ENCODE data around the gene OSBPL10.
A peak's percentile ranks its signal among the peaks of the same experiment; 100 is the strongest.

OSBPL10 gene

DNA sequence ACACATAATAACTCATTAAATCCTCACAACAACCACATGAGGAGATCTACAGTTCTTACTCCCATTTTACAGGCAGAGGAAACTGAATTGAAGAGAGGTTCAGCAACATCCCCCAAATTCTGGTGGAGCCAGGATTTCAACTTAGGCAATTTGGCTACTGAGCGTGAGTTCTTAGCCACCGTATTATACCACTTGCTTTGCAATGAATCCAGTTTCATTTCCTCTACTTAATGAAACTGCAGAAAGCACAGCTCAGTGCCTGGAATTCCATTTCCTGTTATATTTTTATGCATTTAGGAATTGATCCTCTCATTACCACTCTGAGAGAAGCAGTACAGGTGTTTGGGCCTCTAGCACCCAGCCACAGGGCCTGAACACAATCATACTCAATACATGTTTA lies 4.8 kb upstream of the OSBPL10 start:
- DNase-seq, result no peak

DNA sequence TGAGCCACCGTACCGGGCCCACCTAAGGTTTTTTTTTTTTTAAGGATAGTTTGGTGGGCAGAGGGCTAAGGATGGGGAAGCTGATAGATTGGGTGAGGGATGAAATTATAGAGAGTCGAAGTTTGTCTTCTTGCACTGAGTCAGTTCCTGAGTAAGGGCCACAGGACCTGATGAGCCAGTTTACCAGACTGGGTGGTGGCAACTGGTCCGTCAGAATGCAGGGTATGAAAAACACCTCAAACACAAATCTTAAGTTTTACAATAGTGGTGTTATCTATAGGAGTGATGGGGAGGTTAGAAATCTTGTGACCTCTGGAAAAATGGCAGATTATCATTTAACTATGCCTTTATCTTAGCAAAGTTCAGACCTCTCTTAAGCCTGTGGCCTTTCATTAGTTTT lies 3.3 kb upstream of the OSBPL10 start:
- no peak for DNase-seq

DNA sequence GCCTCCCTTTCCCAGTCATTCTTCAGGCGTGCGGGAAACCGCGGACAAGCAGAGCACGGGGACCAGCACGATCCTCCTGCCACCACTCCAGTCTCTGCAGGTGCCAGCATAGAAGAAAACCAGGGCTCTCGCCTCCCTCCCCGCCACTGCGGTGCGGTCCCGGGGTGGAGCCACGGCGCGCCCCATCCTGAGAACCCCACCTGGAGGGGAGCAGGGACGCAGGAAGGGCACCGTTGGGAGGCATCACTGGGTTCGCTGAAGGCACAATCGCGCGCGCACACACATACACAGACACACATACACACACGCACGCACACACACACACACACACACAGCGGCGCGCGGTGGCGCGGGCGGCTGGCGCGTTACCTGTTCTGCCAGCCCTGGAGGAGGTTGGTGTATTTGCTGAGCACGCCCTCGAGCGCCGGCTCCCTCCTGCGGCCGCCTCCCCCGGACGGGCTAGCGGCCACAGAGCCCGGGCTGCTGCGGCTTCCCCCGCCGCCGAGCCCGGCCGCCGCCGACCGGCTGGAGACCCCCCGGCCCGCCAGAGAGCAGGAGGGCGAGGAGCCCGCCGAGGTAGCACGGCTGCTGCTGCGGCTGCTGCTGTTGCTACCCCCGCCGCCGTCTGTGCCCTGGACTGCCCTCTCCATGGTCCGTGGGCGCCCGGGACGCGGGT lies 394 bp downstream of the OSBPL10 start:
- DNase-seq, result peak; percentile 14 to 68

DNA sequence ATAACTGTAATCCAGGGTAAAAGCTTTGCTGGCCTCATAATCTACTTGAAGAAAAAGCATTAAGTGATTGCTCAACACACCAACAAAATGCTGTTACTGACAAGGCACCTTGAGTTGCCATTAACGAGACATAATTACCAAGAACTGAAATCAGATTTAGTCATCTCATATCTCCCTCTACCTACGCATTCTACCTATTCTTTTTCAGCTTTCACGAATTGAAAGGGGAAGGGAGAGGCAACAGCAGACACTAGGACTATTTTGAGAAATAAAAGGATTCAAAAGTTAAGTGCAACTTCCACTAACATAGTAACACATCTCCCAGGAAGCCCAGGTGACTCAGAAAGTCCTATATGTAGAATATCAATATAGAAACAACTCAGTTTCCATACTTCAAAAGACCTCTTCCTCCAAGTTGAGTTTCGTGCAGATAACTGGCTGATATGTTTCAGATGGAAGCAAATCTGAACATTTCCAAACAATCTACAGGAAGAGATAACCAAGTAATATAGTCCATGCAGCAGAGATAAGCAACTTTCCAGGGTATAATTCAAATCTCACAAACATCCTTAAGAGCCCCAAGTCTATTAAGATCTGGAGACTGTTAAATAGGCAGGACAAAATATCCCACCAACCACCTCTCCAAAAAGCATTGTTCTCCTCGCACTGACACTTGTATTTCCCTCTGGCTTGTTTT lies 1.9 kb downstream of the OSBPL10 start:
- DNase-seq, result no peak

DNA sequence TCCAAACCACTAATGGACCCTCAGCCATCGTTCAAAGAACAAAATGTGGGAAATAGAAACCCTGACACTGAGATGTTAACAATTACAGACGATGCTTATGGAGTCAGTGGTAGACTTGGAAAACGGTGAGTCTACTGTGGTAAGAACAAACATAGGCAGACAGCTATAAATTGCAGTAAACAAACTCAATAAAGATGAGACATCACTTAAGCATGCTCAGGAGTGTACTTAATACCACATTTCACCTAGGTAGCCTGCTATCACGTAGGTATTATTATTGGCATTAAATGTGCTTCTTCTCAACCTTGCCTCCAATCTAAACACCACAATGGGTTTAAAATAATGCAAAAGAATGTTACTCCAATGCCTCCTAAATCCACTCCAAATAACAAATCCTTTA lies 2.5 kb downstream of the OSBPL10 start:
- DNase-seq, result no peak

DNA sequence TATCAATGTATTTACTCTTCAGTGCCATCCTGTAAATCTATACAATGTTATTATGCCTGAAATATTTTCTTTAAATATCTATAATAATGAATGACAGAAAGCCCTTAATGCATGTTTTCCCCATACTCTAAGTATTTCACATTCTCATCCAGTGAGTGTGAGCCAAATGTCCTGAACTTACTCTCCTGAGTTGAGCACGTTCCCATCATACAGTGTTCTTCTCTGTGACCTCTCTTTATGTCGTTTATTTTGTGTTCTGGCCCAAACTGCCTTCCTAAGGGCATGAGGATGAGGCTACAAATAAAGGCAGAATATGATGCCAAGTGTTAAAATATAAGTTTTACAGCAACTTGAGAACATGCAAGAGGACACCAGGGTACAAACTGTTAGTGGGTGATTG lies 3.3 kb downstream of the OSBPL10 start:
- DNase-seq, result no peak

DNA sequence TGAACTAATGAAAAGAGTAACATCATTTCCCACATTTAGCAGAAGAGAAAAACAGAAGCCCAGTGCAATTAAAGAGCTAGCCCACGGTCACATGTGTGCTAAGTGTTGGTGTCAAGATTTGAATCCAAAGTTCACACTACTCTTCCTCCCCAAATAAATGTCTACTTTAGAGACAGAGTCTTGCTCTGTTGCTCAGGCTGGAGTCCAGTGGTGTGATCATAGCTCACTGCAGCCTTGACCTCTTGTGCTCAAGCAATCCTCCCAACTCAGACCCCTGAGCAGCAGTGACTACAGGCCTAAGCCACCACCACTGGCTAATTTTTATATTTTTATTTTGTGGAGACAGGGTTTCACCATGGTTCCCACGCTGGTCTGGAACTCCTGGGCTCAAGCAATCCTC lies 4.8 kb downstream of the OSBPL10 start:
- no peak for DNase-seq

DNA sequence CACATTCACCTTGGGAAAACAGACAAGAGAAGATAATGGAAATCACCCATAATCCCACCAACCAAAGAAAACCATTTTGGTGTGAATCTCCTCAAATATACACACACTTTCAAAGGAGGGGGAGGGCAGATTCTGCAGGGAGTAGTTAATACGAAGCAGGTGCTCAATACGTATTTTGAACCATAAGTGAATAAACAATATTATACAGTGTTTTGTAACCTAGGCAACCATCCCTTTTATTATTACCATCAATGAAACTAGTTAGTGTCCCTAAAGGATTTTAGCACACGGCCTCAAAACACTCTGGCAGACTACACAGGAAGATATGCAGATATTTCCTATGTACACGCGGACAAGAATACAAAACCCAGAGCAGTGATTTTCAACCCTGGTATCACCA lies 6.1 kb downstream of the OSBPL10 start:
- DNase-seq, result no peak

DNA sequence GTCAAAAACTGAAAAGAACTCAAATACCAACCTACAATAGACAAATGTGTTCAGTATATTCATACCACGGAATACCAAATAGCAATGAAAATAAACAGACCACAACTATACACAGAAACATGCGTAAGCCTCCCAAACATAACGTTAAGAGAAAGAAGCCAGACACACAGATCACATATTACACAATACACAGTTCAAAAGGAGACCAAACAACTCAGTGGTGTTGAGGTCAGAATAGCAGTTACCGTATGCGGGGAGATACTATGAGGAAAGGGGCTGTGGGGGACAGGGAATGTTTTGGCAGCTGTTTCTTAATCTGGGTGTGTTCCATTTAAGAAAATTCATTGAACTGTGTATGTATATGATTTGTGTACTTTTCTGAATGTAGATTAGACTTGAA lies 6.6 kb downstream of the OSBPL10 start:
- no peak for DNase-seq

DNA sequence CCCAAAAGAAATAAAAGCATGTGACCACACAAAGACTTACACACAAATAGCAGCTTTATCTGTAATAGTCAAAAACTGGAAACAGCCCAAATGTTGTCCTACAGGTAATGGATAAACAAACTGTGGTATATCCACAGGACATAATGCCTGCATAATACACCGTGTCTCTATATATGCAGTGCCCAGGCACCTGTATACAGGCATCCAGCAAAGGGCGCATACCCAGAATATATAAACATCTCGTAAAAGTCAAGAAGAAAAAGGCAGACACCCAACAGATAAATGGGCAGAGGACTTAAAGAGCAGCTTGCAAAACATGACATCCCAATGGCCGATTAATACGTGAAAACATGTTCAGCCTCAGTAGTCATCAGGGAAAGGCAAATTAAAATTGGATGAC lies 7.2 kb downstream of the OSBPL10 start:
- no peak for DNase-seq

DNA sequence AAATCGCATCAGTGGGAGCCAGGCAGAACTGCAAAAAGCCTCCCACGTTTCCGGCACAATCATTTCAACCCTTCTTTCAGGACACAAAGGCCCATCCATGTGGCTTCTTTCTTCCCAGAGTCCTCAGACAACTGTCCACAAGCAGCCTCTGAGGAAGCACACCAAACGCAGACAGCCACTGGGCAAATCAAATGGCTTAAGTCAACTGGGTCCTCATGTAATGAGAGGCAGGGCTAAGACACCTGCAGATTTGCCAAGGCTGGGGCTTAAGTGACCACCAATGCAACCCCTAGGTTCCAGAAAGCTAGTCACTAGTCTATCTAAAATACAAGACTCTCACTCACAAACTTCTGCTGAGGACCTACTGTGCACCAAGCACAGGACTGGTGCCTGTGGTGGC lies 8.0 kb downstream of the OSBPL10 start:
- no peak for DNase-seq

DNA sequence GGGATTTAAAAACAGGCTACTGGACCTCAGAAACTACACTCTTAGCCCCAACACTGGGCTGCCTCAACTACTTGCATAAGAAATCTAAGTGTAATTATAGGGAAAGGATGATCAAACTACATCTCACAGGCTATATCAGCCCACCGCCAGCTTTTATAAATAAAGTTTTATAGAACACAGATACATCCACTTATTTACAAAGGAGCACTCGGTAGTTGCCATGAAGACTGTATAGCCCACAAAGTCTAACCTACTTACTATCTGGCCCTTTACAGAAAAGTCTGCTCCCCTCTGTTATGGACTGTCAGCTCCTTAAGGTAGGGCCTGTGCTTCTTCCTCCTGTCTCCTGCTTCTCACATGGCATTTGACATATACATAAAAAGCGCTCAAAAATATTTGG lies 9.5 kb downstream of the OSBPL10 start:
- no peak for DNase-seq

DNA sequence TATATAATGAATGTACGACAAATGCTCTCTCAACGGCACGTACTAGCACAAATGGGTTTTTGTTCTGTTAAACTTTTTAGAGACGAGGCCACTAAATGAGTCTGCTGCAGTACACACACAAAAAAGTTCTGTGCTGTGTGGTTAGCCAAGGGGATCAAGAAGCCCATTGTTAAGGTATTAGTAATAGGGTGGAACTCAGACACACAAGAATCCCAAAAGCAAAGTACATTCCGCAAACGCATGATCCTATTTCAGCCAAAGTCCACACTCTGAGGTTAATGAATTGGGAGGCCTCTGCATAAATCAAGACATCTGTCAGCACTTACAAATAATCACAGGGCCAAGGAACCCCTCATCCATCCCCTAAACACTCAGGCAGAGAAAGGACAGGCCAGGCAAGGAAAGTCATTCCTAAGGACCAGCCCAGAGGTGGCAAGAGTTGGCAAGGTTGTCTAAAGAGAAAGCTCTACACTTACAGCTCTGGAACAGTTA lies 12.1 kb downstream of the OSBPL10 start:
- DNase-seq, result no peak

DNA sequence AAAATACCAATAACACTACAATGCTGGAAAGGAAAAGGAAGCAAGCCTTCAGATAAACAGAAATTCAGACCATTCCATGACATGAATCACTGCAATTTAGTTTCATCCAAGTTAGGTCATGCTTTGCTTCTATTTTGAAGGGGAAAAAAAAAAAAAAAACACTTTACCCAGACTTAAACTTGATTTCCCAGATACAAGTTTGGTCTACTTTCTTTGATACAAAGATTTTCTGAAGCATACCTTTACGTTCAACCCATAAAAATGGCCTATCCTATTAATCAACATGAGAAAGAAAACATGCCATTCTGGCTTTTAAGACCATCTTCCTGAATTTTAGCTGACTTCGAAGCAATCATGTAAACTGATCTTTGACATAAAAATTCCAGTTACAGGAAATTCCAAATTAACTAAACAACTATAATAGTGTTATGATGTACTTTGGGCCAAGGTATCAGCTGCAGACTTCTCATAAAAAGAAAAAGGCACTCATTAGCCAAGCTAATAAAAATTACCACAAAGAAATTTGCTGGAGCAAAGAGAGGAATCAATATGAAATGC lies 12.6 kb downstream of the OSBPL10 start:
- DNase-seq, result no peak

DNA sequence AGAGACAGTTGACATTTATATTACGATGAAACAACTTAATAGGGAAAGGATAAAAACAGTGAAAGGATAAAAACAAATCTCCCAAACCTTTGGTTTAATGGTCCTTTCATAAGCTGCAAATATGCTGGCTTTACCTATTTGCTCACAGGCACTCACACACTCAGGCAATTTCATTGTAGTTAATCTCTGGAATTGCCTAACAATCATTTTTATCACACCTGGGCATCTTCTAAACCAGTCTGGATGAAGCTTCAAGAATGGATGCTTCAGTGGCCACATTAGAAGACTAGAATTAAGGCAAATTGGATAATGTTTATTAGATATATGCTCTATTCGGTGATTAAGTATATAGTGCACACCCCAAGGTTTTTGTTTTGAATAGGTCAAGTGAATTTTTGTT lies 13.5 kb downstream of the OSBPL10 start:
- no peak for DNase-seq

DNA sequence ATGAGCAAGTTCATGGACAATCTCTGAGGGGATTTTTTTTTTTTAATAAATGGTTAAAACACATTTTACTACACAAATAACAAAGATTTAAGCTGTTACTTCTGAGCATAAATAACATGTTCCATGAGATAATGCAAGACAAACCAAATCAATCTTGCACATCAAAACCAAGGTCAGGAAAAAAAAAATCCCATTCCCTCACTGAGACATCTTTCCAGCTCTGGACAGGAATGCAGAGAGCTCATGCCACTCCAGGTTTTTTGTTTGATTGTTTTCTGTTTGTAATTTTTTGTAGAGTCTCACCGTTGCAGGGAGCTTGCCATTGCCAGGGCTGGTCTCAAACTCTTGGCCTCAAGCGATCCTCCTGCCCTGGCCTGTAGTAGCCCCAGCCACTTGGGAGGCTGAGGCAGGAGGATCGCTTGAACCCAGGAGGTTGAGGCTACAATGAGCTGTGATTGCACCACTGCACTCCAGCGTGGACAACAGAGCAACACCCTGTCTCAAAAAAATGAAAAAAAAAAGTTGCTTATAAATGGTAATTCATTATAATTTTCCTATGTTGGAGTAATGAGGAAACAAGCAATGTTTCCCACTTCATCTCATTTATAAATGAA lies 14.0 kb downstream of the OSBPL10 start:
- DNase-seq, result no peak

DNA sequence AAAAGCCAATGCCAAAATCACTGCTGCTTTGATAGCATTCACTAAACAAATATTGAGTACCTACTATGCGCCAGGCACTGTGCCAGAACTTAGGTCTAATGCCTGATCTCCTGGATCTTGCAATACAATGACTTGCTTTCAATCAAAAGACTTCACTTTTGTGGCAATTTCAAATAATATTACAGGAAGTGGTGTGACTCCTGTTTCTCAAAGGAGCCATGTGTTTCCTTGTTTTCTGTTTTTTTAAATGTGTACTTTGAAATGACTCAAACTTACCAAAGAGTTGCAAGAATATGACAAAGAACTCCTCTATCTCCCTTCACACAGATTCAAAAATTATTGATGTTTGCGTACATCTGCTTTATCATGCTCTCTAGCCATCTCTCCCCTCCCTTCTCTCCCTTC lies 18.3 kb downstream of the OSBPL10 start:
- no peak for DNase-seq

DNA sequence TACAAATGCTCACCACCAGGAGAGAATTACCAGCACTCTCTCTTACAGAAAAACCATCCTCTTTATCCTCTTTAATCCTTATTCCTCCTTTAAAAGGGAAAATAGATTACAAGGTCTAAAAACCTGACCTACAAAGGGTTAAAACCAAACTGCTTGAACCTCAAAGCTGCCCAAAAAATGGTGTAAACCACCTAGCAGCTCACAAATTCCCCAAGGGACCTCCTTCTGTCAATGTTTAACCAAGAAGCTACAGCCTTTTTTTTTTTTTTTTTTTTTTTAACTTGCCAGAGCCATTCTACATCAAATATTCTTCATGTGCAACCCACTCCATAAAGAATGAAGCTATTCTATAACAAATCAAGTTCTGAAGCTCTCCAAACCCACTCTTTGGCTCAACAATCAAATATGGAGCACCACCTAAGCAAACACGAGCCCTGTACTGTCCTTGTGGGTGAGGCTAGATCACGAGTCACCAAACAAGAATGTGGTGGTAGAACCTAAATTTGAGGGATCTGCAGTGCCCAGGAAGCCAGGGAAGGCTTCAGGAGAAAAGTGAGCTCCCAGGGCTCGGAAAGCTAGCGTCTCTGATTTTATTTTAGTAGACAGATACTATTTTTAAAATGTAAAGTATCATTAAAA lies 20.1 kb downstream of the OSBPL10 start:
- no peak for DNase-seq

DNA sequence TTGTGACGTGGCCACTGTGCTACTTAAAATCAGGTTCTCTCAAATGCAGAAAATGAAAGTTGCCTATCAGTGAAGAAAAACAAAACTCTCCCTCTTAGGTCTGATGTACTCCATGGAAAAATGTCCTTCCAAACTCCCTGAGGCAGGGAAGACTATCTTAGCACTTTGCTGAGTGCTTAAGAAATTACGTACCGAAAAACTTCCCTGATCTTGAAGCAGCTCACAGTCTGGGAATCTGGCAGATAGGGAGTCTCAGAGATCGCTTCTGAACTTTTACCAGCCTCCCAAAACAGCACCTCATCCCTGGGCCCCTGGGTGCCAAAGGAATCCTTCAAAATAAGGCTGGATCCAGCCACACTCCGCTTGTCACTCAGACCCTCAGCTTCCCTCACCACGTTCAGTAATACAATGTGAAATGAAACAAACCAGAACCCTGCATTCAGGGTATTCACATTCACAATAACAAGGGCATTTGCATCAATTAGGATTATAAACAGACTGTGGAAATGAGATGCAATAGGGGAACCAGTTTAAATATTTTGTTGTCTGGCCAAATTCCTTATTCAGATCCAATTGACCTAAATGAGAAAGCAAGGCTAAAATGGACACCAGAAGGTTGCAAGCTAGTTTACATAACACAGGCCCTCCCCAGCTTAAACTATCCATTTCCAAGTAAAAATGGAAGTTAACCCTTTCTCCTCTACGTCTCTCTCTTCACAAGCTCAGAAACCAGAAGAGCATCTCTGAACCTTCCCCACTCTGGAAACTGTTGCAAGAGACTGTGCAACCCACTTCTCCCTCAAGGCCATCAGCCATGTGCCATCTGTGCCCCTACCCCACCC lies 20.9 kb downstream of the OSBPL10 start:
- no peak for DNase-seq

DNA sequence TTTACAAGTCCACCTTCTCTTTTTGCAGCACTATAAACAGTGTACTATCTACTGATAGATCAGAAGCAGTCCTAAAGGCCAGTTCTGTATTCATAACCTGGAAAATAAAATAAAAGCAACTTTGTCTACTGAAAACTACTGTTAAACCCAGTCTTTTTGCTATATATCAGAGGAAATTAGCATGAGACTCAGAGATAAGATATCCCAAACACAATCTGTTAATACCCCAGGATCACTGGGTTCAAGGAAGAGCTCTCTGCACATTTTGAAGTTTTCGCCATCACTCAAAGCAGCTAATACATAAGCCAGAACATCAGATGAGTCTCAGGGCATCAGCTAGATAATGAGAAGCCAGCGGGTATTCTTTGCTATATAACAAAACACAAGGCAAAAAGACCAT lies 21.8 kb downstream of the OSBPL10 start:
- DNase-seq, result no peak

DNA sequence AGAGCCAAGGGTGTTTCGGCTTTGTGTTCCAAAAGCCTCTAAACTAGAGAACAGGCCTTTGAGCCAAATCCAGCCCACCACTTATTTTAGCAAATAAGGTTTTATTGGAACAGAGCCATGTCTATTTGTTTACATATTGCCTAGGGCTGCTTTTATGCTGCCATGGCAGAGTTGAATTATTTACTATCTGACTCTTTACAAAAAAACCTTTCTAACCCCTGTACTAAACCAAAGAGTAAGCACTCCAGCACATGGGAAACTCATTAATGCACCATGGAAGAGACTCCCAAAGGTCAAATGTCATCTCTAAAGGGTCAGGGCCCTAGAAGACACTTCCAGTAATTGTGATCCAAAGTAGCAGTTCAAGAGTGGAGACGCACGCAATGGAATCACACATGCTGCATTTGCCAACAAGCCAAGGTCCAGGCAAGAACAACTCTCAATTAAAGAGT lies 22.3 kb downstream of the OSBPL10 start:
- no peak for DNase-seq

DNA sequence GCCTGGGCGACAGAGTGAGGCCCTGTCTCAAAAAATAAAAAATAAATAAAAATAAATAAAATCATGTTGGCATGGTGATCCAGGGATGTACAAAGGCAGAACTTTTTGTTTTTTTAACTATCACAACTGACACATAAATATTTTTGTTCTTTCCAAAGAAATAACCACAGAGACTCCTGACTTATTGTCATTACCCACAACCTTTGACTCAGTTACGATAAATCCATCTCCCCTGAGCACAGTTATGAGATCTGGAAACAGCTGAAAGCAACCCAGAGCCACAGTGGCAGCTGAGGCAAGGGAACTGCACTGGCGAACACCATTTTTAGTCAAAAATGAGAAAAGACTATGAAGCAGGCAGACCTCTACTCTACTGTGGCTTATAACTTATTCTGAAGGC lies 24.0 kb downstream of the OSBPL10 start:
- DNase-seq, result no peak

DNA sequence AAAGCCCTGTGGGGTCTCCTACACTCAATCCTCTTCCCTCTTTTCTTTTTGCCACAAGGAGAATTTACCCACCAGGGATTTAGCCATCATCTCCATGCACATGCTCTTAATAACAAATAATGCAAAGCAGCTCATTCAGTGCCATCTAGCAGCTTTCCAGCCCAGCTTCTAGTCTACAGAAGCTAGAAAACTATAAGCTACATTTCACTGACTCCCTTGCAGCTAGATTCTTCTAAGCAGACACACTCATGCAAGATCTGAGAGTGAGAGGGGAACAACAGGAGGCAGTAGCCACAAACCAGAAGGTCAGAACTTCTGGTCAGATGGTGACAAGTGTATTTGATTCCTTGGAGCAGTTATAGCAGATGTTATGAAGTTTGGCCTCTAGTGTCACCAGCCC lies 25.5 kb downstream of the OSBPL10 start:
- no peak for DNase-seq

Measured in CD4-positive, alpha-beta T cell treated with Interleukin-4 for 1 hour (primary cell).